Mammary epithelial cell (primary cell): ENCODE data around the gene GAA.

Experiments
- CTCF ChIP-seq, 2 donors: IDR thresholded peaks in 1 of 2; conservative IDR thresholded peaks in 1 of 2; 2 replicates each; pipeline ENCODE4 v1.5.1; 2011 to 2012; ENCODE audit warnings: inconsistent platforms in 2 of 2, low read length in 2 of 2, mild to moderate bottlenecking in 2 of 2, control low read depth in 1 of 2, low read depth in 1 of 2; ENCODE audit not compliant: insufficient read depth in 1 of 2; ENCODE audit errors: extremely low read depth in 1 of 2
- EZH2 ChIP-seq: IDR thresholded peaks from 2 replicates; pipeline ENCODE4 v1.6.1; 2012; ENCODE audit warnings: low read length, inconsistent platforms, borderline replicate concordance

DNA sequence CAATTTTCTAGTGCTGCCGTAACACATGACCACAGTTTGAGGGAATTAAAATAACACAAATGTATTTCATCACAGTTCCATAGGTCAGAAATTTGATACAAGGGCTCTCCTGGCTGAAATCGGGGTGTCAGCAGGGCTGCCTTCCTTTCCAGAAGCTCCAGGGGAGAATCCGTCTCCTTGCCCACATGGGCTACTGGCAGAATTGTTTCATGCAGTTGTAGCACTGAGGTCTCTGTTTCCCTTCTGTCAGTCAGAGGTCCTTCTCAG lies 25.0 kb downstream of the GAA start:
- no peak for TF ChIP-seq EZH2
- TF ChIP-seq CTCF (conservative IDR thresholded peaks at IDR 0.05 in 1 of 2, IDR thresholded peaks at IDR 0.05 in 1 of 2; ENCODE audit: extremely low read depth in 1 of 2, insufficient read depth in 1 of 2, low read depth in 1 of 2, low read length in 2 of 2): no peak
